Measurements from ENCODE around the gene RNF157.
"Not testable (repeated sequence)": the region's sequence is repeated elsewhere in the genome, so short reads cannot be mapped to it uniquely, and the experiment has no call there.

The RNF157 gene

DNA sequence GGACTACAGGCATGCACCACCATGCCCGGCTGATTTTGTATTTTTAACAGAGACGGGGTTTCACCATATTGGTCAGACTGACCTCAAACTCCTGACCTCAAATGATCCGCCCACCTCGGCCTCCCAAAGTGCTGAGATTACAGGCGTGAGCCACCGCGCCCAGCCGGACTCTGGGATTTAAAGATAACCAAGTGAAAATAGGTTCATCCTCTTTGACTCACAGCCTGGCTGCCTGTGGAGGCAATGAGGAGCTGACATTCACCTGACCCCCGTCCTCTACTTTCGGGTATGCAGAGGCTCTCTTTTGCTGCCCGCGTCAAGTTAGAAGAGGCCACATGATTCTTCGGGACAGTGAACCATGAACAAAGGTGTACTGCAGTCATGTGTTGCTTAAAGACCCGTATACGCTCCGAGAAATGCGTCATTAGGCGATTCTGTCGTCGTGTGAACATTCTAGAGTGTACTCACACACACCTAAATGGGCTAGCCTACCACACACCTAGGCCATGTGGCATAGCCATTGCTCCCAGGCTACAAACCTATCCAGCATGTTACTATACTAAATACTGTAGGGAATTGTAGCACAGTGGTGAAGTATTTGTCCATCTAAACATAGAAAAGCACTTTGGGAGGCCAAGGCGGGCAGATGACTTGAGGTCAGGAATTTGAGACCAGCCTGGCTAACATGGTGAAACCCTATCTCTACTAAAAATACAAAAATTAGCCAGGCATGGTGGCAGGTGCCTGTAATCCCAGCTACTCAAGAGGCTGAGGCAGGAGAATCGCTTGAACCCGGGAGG, 12.9 kb upstream of the RNF157 start:
- not testable (repeated sequence) for DNase-seq

DNA sequence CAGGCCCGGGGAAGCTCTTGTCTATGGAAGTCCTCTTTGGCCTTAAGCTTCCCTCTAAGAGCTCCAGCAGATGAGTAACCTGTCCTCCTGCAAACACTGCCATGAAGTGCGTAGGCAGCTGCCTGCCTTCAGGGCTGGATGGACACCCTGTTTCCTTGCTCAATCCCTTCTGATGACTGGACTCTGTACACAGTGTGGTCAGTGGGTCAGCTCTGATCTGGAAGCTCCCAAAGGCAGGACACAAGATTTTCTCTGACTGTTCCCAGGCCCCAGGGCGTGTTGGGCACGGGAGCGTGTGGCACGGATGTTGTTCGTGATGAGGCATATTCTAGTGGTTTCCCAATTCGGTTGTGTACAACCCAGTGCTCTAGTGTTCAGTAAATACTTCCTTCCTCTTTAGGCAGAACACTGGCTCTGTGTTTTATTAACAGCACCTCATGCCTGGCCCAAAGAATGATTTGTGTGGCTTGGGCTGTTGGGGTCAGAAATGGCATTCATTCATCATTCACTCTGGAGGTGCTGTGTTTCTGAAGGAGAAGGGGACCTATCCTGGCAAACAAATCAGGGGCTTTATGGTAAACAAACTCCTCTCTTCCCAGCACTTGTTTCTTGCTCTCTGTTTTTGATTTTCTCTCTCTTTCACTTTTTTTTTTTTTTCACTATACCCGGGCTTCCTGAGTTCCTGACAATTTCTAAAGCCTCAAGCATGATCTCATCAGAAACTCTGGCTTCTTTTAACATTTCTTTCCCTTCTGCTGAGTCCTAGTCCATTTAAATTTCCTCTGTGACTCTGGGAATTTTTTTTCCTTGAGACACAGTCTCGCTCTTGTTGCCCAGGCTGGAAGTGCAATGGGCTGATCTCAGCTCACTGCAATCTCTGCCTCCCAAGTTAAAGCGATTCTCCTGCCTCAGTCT, 12.0 kb upstream of the RNF157 start:
- DNase-seq, result peak; percentile 57

- DNase-seq, result no peak
These were observed 11.3 kb upstream of the RNF157 start for GRCh38 chr17:76251478-76252039.

DNA sequence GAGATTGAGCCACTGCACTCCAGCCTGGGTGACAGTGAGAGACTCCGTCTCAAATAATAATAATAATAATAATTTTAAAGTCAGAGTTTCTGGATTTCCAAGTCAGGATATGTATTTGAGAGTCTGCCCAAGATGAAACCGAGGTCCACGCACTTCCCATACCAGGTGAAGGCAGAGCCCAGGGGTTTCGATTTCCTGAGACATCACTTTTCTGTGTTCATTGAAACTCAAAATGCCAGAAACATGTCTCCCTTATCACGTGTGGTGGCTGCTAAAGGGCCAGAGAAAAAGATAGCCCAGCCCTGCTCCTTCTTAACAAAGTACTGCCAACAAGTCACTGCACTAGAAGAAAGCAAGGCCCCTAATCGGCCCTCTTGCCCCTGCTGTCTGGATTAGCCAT, 9.8 kb upstream of the RNF157 start:
- no peak for DNase-seq

- DNase-seq, result peak; percentile 20
These were observed 7.9 kb upstream of the RNF157 start for GRCh38 chr17:76248013-76248782.

GRCh38 chr17:76247304-76247703, 7.0 kb upstream of the RNF157 start:
- DNase-seq, result no peak

DNA sequence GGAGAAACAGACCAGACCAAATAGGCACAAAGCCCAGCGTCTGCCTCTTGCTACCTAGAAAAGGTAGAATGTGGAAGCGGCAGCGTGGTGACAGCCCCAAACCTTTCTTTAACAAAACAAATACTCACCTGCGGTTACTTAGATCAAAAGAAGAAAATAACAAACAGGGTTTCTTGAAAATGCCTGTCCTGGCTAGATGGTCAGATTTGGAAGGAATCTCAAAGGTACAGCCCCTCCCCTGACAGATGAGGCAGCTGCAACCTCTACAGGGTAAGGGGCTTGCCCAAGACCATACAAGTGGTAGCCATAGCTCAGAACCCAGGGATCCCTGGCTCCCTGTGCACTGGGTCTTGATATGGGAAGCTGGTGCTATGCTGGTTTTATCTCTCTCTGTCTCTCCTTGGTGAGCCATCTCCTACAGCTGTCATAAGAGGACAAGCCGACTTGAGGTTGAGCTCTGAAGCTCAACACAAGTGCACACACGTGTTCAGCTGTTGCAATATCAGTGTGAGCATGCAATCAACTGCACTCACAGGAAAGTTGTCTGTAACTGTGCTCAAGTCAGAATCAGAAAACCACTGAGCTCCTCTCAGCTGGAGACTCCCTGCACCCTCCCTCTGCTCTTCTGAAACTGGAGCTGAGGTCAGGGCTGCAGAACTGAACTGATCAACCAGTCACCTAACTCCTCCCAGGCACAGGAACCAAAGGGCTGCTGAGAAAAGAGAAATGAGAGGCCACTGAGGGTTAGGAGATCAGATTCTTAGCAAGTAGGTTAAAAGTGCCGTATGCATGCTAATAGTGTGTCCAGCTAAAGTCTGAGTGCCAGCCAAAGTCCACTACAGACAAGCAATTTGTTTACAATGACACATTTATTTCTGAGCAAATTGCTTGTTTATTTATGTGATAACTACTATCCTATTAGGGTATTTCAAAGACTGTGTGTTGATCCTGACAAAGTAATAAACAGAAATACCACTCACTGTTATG, 6.1 kb upstream of the RNF157 start:
- DNase-seq, result peak; percentile 63

GRCh38 chr17:76244721-76245120, 4.4 kb upstream of the RNF157 start:
- DNase-seq, result peak; percentile 18

- DNase-seq, result peak; percentile 3
These were observed 3.8 kb upstream of the RNF157 start for GRCh38 chr17:76243826-76244679.

DNA sequence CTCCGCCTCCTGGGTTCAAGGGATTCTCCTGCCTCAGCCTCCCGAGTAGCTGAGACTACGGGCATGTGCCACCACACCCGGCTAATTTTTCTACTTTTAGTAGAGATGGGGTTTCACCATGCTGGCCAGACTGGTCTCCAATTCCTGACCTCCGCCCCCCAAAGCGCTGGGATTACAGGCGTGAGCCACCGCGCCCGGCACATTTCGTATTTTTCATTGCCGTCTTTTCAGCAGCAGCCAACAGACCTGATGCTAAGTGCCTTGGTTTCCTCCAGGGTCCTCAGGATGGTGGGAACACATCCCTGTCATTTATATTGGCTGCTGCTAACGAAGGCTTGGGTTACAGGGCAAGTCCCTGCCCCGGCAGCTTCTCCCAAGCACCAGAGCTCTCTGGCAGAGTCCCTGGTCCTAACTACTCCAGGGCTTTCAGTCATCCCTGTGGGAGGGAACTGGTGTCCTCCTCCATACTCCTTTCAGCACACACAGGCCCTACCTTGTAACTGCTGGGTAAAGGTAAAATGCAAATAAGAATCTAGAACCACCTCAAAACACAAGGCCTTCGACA, 1.5 kb upstream of the RNF157 start:
- DNase-seq, result no peak

GRCh38 chr17:76241204-76241538, 878 bp upstream of the RNF157 start:
- DNase-seq, result no peak

GRCh38 chr17:76239538-76240274, 587 bp downstream of the RNF157 start:
- no peak for DNase-seq

GRCh38 chr17:76238847-76239537, 1.3 kb downstream of the RNF157 start:
- no peak for DNase-seq

GRCh38 chr17:76237859-76238313, 2.4 kb downstream of the RNF157 start:
- no peak for DNase-seq

GRCh38 chr17:76236603-76237002, 3.7 kb downstream of the RNF157 start:
- no peak for DNase-seq

DNA sequence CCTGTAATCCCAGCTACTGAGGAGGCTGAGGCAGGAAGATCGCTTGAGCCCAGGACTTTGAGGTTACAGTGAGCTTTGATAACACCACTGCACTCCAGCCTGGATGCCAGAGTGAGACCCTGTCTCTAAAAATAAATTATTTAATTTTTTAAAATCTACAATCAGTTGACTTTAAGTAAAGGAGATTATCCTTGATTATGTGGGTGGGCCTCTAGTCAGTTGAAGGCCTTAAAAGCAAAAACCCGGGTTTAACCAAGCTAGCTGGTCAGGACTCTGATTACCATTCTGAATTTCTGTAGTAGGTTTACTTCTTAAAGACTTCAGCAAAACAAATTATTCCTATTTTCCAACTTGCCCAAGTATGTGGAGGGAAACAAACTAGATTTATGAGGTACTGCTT, 4.4 kb downstream of the RNF157 start:
- no peak for DNase-seq

GRCh38 chr17:76234354-76234679, 6.0 kb downstream of the RNF157 start:
- no peak for DNase-seq

DNA sequence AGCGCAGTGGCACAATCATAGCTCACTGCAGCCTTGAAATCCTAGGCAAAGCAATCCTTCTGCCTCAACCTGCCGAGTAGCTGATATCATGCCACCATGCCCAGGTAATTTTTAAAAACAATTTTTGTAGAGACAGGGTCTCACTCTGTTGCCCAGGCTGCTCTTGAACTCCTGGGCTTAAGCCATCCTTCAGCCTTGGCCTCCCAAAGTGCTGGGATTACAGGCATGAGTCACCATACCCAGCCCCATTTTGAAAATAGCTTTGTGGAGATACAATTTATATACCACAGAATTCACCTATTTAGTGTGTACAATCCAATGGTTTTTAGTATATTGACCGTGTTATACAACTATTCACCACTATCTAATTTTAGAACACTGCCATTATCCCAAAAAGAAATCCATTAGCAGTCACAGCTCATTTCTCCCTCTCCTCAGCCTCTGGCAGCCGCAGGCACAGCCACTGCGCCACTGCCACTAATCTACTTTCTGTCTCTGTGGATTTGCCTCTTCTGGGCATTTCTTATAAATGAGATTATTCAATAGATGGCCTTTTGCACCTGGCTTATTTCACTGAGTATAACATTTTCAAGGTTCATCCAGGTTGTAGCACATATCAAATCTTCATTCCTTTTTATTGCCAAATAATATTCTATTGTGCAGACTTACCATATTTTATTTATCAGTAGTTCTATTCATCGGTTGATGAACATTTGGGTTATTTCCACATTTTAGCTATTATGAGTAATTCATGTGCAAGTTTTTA, 6.5 kb downstream of the RNF157 start:
- no peak for DNase-seq

Measured in stimulated activated CD8-positive, alpha-beta memory T cell treated with anti-CD3 and anti-CD28 coated beads, Interleukin-4, amount 100 ng/mL, for 48 hours (primary cell).